Spinal cord (tissue), 10 donors: ENCODE data around the gene DAZAP1. TPM values are rescaled to one million over a fixed set of nuclear protein-coding genes. Genes with fewer than 3 reads are reported as not detected.

Experiments
- DNase-seq, 6 donors: peaks; one replicate each; pipeline versions ENCODE4 v3.0.0 to v3.0.0-alpha.2; 2013 to 2015; ENCODE audit warnings: low spot score in 6 of 6, low read depth in 4 of 6
- H3K27ac ChIP-seq: one replicate; pipeline ENCODE4 v1.5.1; 2013; ENCODE audit warnings: low read depth, low read length, control low read depth
- H3K27me3 ChIP-seq: one replicate; pipeline ENCODE4 v1.6.1; 2013; ENCODE audit warnings: low read length; ENCODE audit not compliant: control insufficient read depth, insufficient read depth
- H3K36me3 ChIP-seq: one replicate; pipeline ENCODE4 v1.6.1; 2013; ENCODE audit warnings: low read length; ENCODE audit not compliant: control insufficient read depth, insufficient read depth
- H3K4me1 ChIP-seq: one replicate; pipeline ENCODE4 v1.6.1; 2013; ENCODE audit warnings: low read length; ENCODE audit not compliant: control insufficient read depth, insufficient read depth
- H3K4me3 ChIP-seq: one replicate; pipeline ENCODE4 v1.5.1; 2013; ENCODE audit warnings: low read depth, low read length, control low read depth
- H3K9me3 ChIP-seq: one replicate; pipeline ENCODE4 v1.6.1; 2013; ENCODE audit warnings: low read length; ENCODE audit not compliant: control insufficient read depth, insufficient read depth
- WGBS: methylation state at CpG from one replicate; pipeline ENCODE4 v1.1.5; 2013; ENCODE audit warnings: missing lambda C conversion rate; ENCODE audit not compliant: insufficient coverage; 5-methylcytosine and 5-hydroxymethylcytosine counted together
- polyA plus RNA-seq, 2 donors: library from polyadenylated mRNA; unstranded; fragments of 120-200 nt; gene quantifications; one replicate each; pipeline ENCODE4 v1.2.1, GENCODE V29; 2013; ENCODE audit not compliant: insufficient read length in 2 of 2
- total RNA-seq, 2 donors: library from RNA; depleted of rRNA in 1 of 2; stranded (reverse); fragments of 120-200 nt in 1 of 2; fragments of >200 nt in 1 of 2; gene quantifications; one replicate each; pipeline versions ENCODE4 v1.2.3 to v1.2.4, GENCODE V29; 2013 to 2014
- donor health status: healthy.

Gene DAZAP1
- total and polyA plus RNA-seq, 4 donors = 22.1 to 84.4 (median 56.1) TPM

- DNase-seq = no peak
- WGBS = 70% methylated on average over 41 of the region's 41 CpGs
- Histone ChIP-seq H3K9me3 (no peaks in the 10 kb centered on the region), H3K36me3 (peaks cover 84% of the 10 kb centered on the region), H3K27ac (no peak overlapping the region), H3K4me1 (peaks cover 31% of the 10 kb centered on the region), H3K4me3 (no peak overlapping the region), H3K27me3 (peaks cover 15% of the 10 kb centered on the region)
Observed at GRCh38 chr19:1466018-1466460, 58.7 kb downstream of the DAZAP1 start.

GRCh38 chr19:1466461-1467214 lies 59.3 kb downstream of the DAZAP1 start:
- no peaks in the 10 kb centered on the region for H3K9me3 ChIP-seq
- H3K4me1 ChIP-seq = peaks cover 37% of the 10 kb centered on the region
- DNase-seq = no peak
- peaks cover 19% of the 10 kb centered on the region for H3K27me3 ChIP-seq
- no peak overlapping the region for H3K4me3 ChIP-seq
- no peak overlapping the region for H3K27ac ChIP-seq
- 65% methylated on average over 70 of the region's 70 CpGs for WGBS
- peaks cover 84% of the 10 kb centered on the region for H3K36me3 ChIP-seq

- no peaks in the 10 kb centered on the region for H3K9me3 ChIP-seq
- peaks cover 42% of the 10 kb centered on the region for H3K4me1 ChIP-seq
- peaks cover 21% of the 10 kb centered on the region for H3K27me3 ChIP-seq
- H3K27ac ChIP-seq = no peak overlapping the region
- 51% methylated on average over 35 of the region's 36 CpGs for WGBS
- no peak for DNase-seq
- peaks cover 84% of the 10 kb centered on the region for H3K36me3 ChIP-seq
- no peak overlapping the region for H3K4me3 ChIP-seq
Observed at GRCh38 chr19:1467215-1467489, 59.8 kb downstream of the DAZAP1 start.

- Histone ChIP-seq H3K4me1 (peaks cover 47% of the 10 kb centered on the region), H3K27me3 (peaks cover 24% of the 10 kb centered on the region), H3K36me3 (peaks cover 85% of the 10 kb centered on the region), H3K27ac (no peak overlapping the region), H3K4me3 (no peak overlapping the region), H3K9me3 (no peaks in the 10 kb centered on the region)
- DNase-seq = no peak
- WGBS = 50% methylated on average over 92 of the region's 92 CpGs
Observed at GRCh38 chr19:1467490-1468273, 60.3 kb downstream of the DAZAP1 start.

GRCh38 chr19:1468274-1468820 lies 61.0 kb downstream of the DAZAP1 start:
- H3K4me1 ChIP-seq = peaks cover 54% of the 10 kb centered on the region
- WGBS = 50% methylated on average over 42 of the region's 49 CpGs
- H3K36me3 ChIP-seq = peaks cover 85% of the 10 kb centered on the region
- DNase-seq = no peak
- peaks cover 24% of the 10 kb centered on the region for H3K27me3 ChIP-seq
- no peaks in the 10 kb centered on the region for H3K9me3 ChIP-seq
- H3K27ac ChIP-seq = no peak overlapping the region
- H3K4me3 ChIP-seq = no peak overlapping the region

GRCh38 chr19:1468821-1469254 lies 61.5 kb downstream of the DAZAP1 start:
- no peak overlapping the region for H3K27ac ChIP-seq
- no peak overlapping the region for H3K4me3 ChIP-seq

GRCh38 chr19:1469255-1470054 lies 62.1 kb downstream of the DAZAP1 start:
- no peak for DNase-seq
- WGBS = 43% methylated on average over 117 of the region's 117 CpGs
- no peak overlapping the region for H3K4me3 ChIP-seq
- H3K9me3 ChIP-seq = no peaks in the 10 kb centered on the region
- H3K36me3 ChIP-seq = peaks cover 91% of the 10 kb centered on the region
- no peak overlapping the region for H3K27ac ChIP-seq
- peaks cover 65% of the 10 kb centered on the region for H3K4me1 ChIP-seq
- H3K27me3 ChIP-seq = peaks cover 24% of the 10 kb centered on the region

More at GRCh38 chr19:1468821-1469254, 61.5 kb downstream of the DAZAP1 start:
- no peak for DNase-seq
- Histone ChIP-seq H3K36me3 (peaks cover 87% of the 10 kb centered on the region), H3K9me3 (no peaks in the 10 kb centered on the region), H3K27me3 (peaks cover 24% of the 10 kb centered on the region), H3K4me1 (peaks cover 59% of the 10 kb centered on the region)
- WGBS = 36% methylated on average over 47 of the region's 47 CpGs

GRCh38 chr19:1470055-1470304 lies 62.6 kb downstream of the DAZAP1 start:
- Histone ChIP-seq H3K4me1 (peaks cover 70% of the 10 kb centered on the region), H3K27ac (no peak overlapping the region), H3K4me3 (peak overlapping the region; percentile 12), H3K9me3 (no peaks in the 10 kb centered on the region), H3K27me3 (peaks cover 24% of the 10 kb centered on the region), H3K36me3 (peaks cover 91% of the 10 kb centered on the region)
- no peak for DNase-seq
- WGBS = 40% methylated on average over 21 of the region's 22 CpGs

GRCh38 chr19:1470305-1471009 lies 63.1 kb downstream of the DAZAP1 start:
- Histone ChIP-seq H3K36me3 (peaks cover 91% of the 10 kb centered on the region), H3K4me3 (peak overlapping the region; percentile 12)

More at GRCh38 chr19:1470305-1471009, 63.1 kb downstream of the DAZAP1 start:
- DNase-seq = peak in 2 of 6 donors; percentile 43 to 73
- H3K27me3 ChIP-seq = peaks cover 24% of the 10 kb centered on the region
- peak overlapping the region; percentile 33 for H3K27ac ChIP-seq
- peaks cover 74% of the 10 kb centered on the region for H3K4me1 ChIP-seq
- WGBS = 20% methylated on average over 67 of the region's 67 CpGs
- no peaks in the 10 kb centered on the region for H3K9me3 ChIP-seq
